Measurements from ENCODE around the gene GRB14.

Gene GRB14

GRCh38 chr2:164609790-164610189 is 11.5 kb downstream of the GRB14 start:
- no peak for DNase-seq

- no peak for DNase-seq
Measured at GRCh38 chr2:164606557-164606956, 14.7 kb downstream of the GRB14 start.

- no peak for DNase-seq
Measured at GRCh38 chr2:164605295-164605694, 16.0 kb downstream of the GRB14 start.

- DNase-seq: no peak
Measured at GRCh38 chr2:164600763-164601162, 20.5 kb downstream of the GRB14 start.

- DNase-seq: peak in 1 of 2 donors; percentile 2
Measured at GRCh38 chr2:164599954-164600589, 21.2 kb downstream of the GRB14 start.

GRCh38 chr2:164597983-164598382 is 23.3 kb downstream of the GRB14 start:
- DNase-seq: no peak

- no peak for DNase-seq
Measured at GRCh38 chr2:164595031-164595430, 26.3 kb downstream of the GRB14 start.

- no peak for DNase-seq
Measured at GRCh38 chr2:164593959-164594358, 27.3 kb downstream of the GRB14 start.

GRCh38 chr2:164593541-164593940 is 27.7 kb downstream of the GRB14 start:
- no peak for DNase-seq

- no peak for DNase-seq
Measured at GRCh38 chr2:164589522-164589921, 31.8 kb downstream of the GRB14 start.

- DNase-seq: no peak
Measured at GRCh38 chr2:164581050-164581449, 40.2 kb downstream of the GRB14 start.

GRCh38 chr2:164574931-164575330 is 46.4 kb downstream of the GRB14 start:
- no peak for DNase-seq

- DNase-seq: no peak
Measured at GRCh38 chr2:164570475-164570874, 50.8 kb downstream of the GRB14 start.

GRCh38 chr2:164569378-164569777 is 51.9 kb downstream of the GRB14 start:
- DNase-seq: no peak

- no peak for DNase-seq
Measured at GRCh38 chr2:164568317-164568716, 53.0 kb downstream of the GRB14 start.

GRCh38 chr2:164567335-164567989 is 53.8 kb downstream of the GRB14 start:
- DNase-seq: no peak

GRCh38 chr2:164565359-164565758 is 55.9 kb downstream of the GRB14 start:
- DNase-seq: no peak

GRCh38 chr2:164562666-164563065 is 58.6 kb downstream of the GRB14 start:
- no peak for DNase-seq

- no peak for DNase-seq
Measured at GRCh38 chr2:164561991-164562390, 59.3 kb downstream of the GRB14 start.

- DNase-seq: no peak
Measured at GRCh38 chr2:164561416-164561815, 59.9 kb downstream of the GRB14 start.

- DNase-seq: no peak
Measured at GRCh38 chr2:164560902-164561301, 60.4 kb downstream of the GRB14 start.

- no peak for DNase-seq
Measured at GRCh38 chr2:164560181-164560792, 61.0 kb downstream of the GRB14 start.

- no peak for DNase-seq
Measured at GRCh38 chr2:164558450-164558849, 62.8 kb downstream of the GRB14 start.

GRCh38 chr2:164554487-164554886 is 66.8 kb downstream of the GRB14 start:
- DNase-seq: no peak

All from CD4-positive, alpha-beta T cell treated with Interleukin-1 beta for 1 hour (primary cell).